ENCODE results near the gene COA6. TPM values are rescaled to one million over a fixed set of nuclear protein-coding genes. Genes with fewer than 3 reads are reported as not detected.

Gene COA6
- total and polyA plus RNA-seq, 2 of the 8 experiments (the other 6 are each of a cell fraction or from before 2014, with no cell fraction given), result 22.9 to 44.9 TPM

DNA sequence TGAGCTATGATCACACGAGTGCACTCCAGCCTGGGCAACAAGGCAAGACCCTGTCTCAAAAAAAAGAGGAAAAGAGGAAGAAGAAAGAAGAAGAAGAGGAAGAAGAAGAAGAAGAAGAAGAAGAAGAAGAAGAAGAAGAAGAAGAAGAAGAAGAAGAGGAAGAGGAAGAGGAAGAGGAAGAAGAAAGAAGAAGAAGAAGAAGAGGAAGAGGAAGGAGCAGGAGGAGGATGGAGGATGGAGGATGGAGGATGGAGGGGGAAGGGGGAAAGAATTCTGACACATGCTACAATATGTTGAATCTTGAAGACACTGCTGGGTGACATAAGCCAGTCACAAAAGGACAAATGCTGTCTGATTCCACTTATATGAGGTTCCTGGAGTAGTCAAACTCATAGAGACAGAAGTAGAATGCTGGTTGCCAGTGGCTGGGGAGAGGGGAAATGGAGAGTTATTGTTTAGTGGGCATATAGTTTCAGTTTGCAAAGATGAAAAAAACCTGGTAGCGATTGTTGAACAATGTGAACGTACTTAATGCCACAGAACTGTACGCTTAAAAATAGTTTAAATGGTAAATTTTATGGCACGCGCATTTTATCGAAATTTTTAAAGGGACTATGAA lies 47.3 kb upstream of the COA6 start:
- peak overlapping the region in 1 of 4 experiments; percentile 50; a peak in 1 of 8 replicates for H3K4me3 ChIP-seq (ENCODE audit: extremely low read depth in 1 of 4, insufficient read depth in 2 of 4, low read depth in 3 of 4, low read length in 4 of 4)
- no peak overlapping the region for H2BK15ac ChIP-seq (ENCODE audit: low read length)
- no peak overlapping the region for H2BK120ac ChIP-seq (replicated peaks; ENCODE audit: low read depth, low read length)
- H3K14ac ChIP-seq (ENCODE audit: insufficient read length), result no peak overlapping the region
- H3K79me2 ChIP-seq (ENCODE audit: control insufficient read depth in 1 of 2, insufficient read depth in 2 of 2, low read length in 2 of 2), result no peaks in the 10 kb centered on the region
- no peak overlapping the region for H3K23ac ChIP-seq (ENCODE audit: insufficient read length)
- ChIA-PET POLR2A (ENCODE audit: partially characterized antibody) (no interaction called here), CTCF (ENCODE audit: partially characterized antibody) (interaction anchor here (0.7 to 9.1 kb wide), 20 partner anchors 11 to 219 kb away, joined by 3 to 146 read pairs (median 5); partner anchors contain the start of gene COA6)
- no peak overlapping the region for H2BK20ac ChIP-seq (ENCODE audit: low read length)
- TF ChIP-seq GABPA (IDR thresholded peaks at IDR 0.05; ENCODE audit: borderline replicate concordance, insufficient read depth, low read length) (no peak), KDM4A (IDR thresholded peaks at IDR 0.05; ENCODE audit: low read depth, low read length, severe bottlenecking) (no peak), CBX5 (IDR thresholded peaks at IDR 0.05; ENCODE audit: low read depth, low read length) (no peak), TBP (IDR thresholded peaks at IDR 0.05; ENCODE audit: low read depth, low read length) (no peak), RNF2 (IDR thresholded peaks at IDR 0.05; ENCODE audit: borderline replicate concordance, low read depth, low read length, missing control alignments, poor library complexity, severe bottlenecking) (no peak), POU5F1 (IDR thresholded peaks at IDR 0.05; ENCODE audit: low read depth, low read length) (no peak), CBX8 (IDR thresholded peaks at IDR 0.05; ENCODE audit: borderline replicate concordance, low read depth, low read length) (no peak)
- TF ChIP-seq, protein P1, sequence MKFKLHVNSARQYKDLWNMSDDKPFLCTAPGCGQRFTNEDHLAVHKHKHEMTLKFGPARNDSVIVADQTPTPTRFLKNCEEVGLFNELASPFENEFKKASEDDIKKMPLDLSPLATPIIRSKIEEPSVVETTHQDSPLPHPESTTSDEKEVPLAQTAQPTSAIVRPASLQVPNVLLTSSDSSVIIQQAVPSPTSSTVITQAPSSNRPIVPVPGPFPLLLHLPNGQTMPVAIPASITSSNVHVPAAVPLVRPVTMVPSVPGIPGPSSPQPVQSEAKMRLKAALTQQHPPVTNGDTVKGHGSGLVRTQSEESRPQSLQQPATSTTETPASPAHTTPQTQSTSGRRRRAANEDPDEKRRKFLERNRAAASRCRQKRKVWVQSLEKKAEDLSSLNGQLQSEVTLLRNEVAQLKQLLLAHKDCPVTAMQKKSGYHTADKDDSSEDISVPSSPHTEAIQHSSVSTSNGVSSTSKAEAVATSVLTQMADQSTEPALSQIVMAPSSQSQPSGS (IDR thresholded peaks at IDR 0.05; ENCODE audit: low read length), result no peak
- no peak overlapping the region for H3K4ac ChIP-seq (replicated peaks; ENCODE audit: insufficient read length, low read depth, low read length)
- no peak overlapping the region for H2BK5ac ChIP-seq (ENCODE audit: low read depth, low read length)
- no peak overlapping the region for H2BK12ac ChIP-seq (ENCODE audit: low read depth, low read length)
- no peak overlapping the region for H4K8ac ChIP-seq (ENCODE audit: extremely low read depth, insufficient read depth, low read length)
- no peak overlapping the region for H3K56ac ChIP-seq (replicated peaks; ENCODE audit: insufficient read length, low read depth, low read length)
- H3K23me2 ChIP-seq (ENCODE audit: low read depth, low read length), result no peaks in the 10 kb centered on the region
- DNase-seq (ENCODE audit: low read depth in 1 of 2, low spot score in 2 of 2) (no peak), FAIRE-seq (no peak)
- no peak overlapping the region for H3K27ac ChIP-seq (ENCODE audit: low read depth, low read length)
- H2AFZ ChIP-seq (ENCODE audit: low read length), result peak overlapping the region; percentile 74
- H4K5ac ChIP-seq (ENCODE audit: insufficient read length, low read depth, low read length), result no peak overlapping the region
- no peaks in the 10 kb centered on the region for H4K20me1 ChIP-seq (replicated peaks in 1 of 2; ENCODE audit: control insufficient read depth in 1 of 2, insufficient read depth in 2 of 2, low read length in 2 of 2)
- H3K79me1 ChIP-seq (ENCODE audit: low read depth, low read length), result no peaks in the 10 kb centered on the region
- 89 to 100% methylated on average over 3 to 7 of the region's 7 CpGs for WGBS, 2 experiments (ENCODE audit: extremely low coverage in 1 of 2, insufficient coverage in 1 of 2, insufficient read length in 1 of 2, insufficient replicate concordance in 2 of 2, low coverage in 1 of 2, low lambda C conversion rate in 2 of 2, missing lambda C conversion rate in 1 of 2)
- peak overlapping the region; percentile 4 to 57; a peak in 2 of 4 replicates for H3K4me2 ChIP-seq (ENCODE audit: insufficient read depth in 1 of 2, low read depth in 2 of 2, low read length in 2 of 2)
- no peaks in the 10 kb centered on the region for H3K27me3 ChIP-seq (replicated peaks in 1 of 4; ENCODE audit: control insufficient read depth in 3 of 4, extremely low read depth in 1 of 4, insufficient read depth in 3 of 4, low read length in 3 of 4)
- no peak overlapping the region for H4K91ac ChIP-seq (replicated peaks; ENCODE audit: insufficient read length, low read length)
- H3K4me1 ChIP-seq (replicated peaks in 1 of 4; ENCODE audit: control insufficient read depth in 3 of 4, insufficient read depth in 4 of 4, low read length in 3 of 4), result peaks cover 0 to 3% (median under 1%) of the 10 kb centered on the region in 4 experiments; a peak in 1 of 7 replicates
- no peaks in the 10 kb centered on the region for H3K9me3 ChIP-seq (ENCODE audit: insufficient read depth in 2 of 2, low read depth in 1 of 2, low read length in 1 of 2)
- no peak overlapping the region for H3K18ac ChIP-seq (ENCODE audit: extremely low read depth, low read length)
- no peak overlapping the region for H2AK5ac ChIP-seq (ENCODE audit: low read depth, low read length)
- H3K36me3 ChIP-seq (ENCODE audit: control insufficient read depth in 2 of 4, insufficient read depth in 4 of 4, low read length in 3 of 4), result no peaks in the 10 kb centered on the region
- H3K9ac ChIP-seq (replicated peaks in 1 of 4; ENCODE audit: extremely low read depth in 1 of 4, low read depth in 3 of 4, low read length in 3 of 4), result no peak overlapping the region

All from H1 (cell line).